IMR-90 (cell line): ENCODE data around the gene NEO1. TPM values are rescaled to one million over a fixed set of nuclear protein-coding genes. Genes with fewer than 3 reads are reported as not detected.

Source experiments
- ATAC-seq: fragments of 200-7000 bp; cut with Tn5 transposase; 2 replicates; pipeline ENCODE4 v1.9.1; 2020; ENCODE audit warnings: low read depth, mild to moderate bottlenecking, moderate library complexity
- BruUV-seq: library from RNA; stranded (reverse); fragments of 400-500 nt; replicated peaks from 2 replicates; lab custom pipeline; 2021; lab: Mats Ljungman, UMichigan
- CTCF ChIA-PET: fragments of 300-600 bp; formaldehyde crosslinking; extraction: SDS; loops from one replicate; lab custom pipeline; 2021; ENCODE audit warnings: antibody characterized with exemption; lab: Yijun Ruan, JAX
- POLR2A ChIA-PET: fragments of 300-600 bp; sonication (Branson Sonifier 250); formaldehyde crosslinking; loops from one replicate; lab custom pipeline; 2022; ENCODE audit warnings: antibody characterized with exemption; ENCODE audit not compliant: unreplicated experiment; lab: Charles Lee
- DNase-seq: peaks from one replicate; pipeline ENCODE4 v3.0.0; 2013
- H2AFZ ChIP-seq: replicated peaks from 2 replicates; pipeline ENCODE3; 2013; ENCODE audit warnings: low read length, mild to moderate bottlenecking; ENCODE audit not compliant: poor library complexity
- H2AK5ac ChIP-seq: 2 replicates; pipeline ENCODE4 v1.6.1; 2013; ENCODE audit warnings: low read depth, low read length, inconsistent platforms
- H2AK9ac ChIP-seq: replicated peaks from 2 replicates; pipeline ENCODE3; 2013; ENCODE audit warnings: mild to moderate bottlenecking, low read depth, low read length, moderate library complexity; ENCODE audit not compliant: poor library complexity
- H2BK120ac ChIP-seq: 2 replicates; pipeline ENCODE4 v1.6.1; 2013; ENCODE audit warnings: low read depth, low read length, inconsistent platforms
- H2BK15ac ChIP-seq: 3 replicates; pipeline ENCODE4 v1.6.1; 2013; ENCODE audit warnings: low read depth, low read length, inconsistent platforms
- H2BK20ac ChIP-seq: 2 replicates; pipeline ENCODE4 v1.6.1; 2013; ENCODE audit warnings: low read depth, mild to moderate bottlenecking, inconsistent platforms, low read length, moderate library complexity
- H2BK5ac ChIP-seq: 2 replicates; pipeline ENCODE4 v1.6.1; 2013; ENCODE audit warnings: mild to moderate bottlenecking, low read depth, low read length, inconsistent platforms; ENCODE audit not compliant: poor library complexity, severe bottlenecking
- H3K14ac ChIP-seq: replicated peaks from 2 replicates; pipeline ENCODE4 v1.6.1; 2013; ENCODE audit warnings: low read depth, low read length, inconsistent platforms
- H3K18ac ChIP-seq: 2 replicates; pipeline ENCODE4 v1.6.1; 2013; ENCODE audit warnings: low read depth, low read length, control low read depth
- H3K23ac ChIP-seq: 2 replicates; pipeline ENCODE4 v1.6.1; 2013; ENCODE audit warnings: low read depth, low read length, inconsistent platforms
- H3K27ac ChIP-seq: 2 replicates; pipeline ENCODE4 v1.5.1; 2013; ENCODE audit warnings: mild to moderate bottlenecking, control low read depth, low read length; ENCODE audit not compliant: insufficient read depth
- H3K27me3 ChIP-seq: 2 replicates; pipeline ENCODE4 v1.6.1; 2013; ENCODE audit warnings: low read length; ENCODE audit not compliant: control insufficient read depth, insufficient read depth
- H3K36me3 ChIP-seq: 2 replicates; pipeline ENCODE4 v1.6.1; 2013; ENCODE audit warnings: low read length, mixed read lengths; ENCODE audit not compliant: control insufficient read depth, insufficient read depth
- H3K4ac ChIP-seq: 2 replicates; pipeline ENCODE4 v1.6.1; 2013; ENCODE audit warnings: low read depth, low read length, inconsistent platforms
- H3K4me1 ChIP-seq: 2 replicates; pipeline ENCODE4 v1.6.1; 2013; ENCODE audit warnings: low read length, mixed read lengths; ENCODE audit not compliant: control insufficient read depth, insufficient read depth
- H3K4me2 ChIP-seq: 2 replicates; pipeline ENCODE4 v1.6.1; 2013; ENCODE audit warnings: low read depth, mild to moderate bottlenecking, control low read depth, low read length, moderate library complexity
- H3K4me3 ChIP-seq: 2 replicates; pipeline ENCODE4 v1.5.1; 2013; ENCODE audit warnings: low read depth, mild to moderate bottlenecking, control low read depth, low read length, moderate library complexity; ENCODE audit not compliant: insufficient read depth
- H3K56ac ChIP-seq: 2 replicates; pipeline ENCODE4 v1.6.1; 2013; ENCODE audit warnings: low read length, inconsistent platforms; ENCODE audit not compliant: insufficient read depth; ENCODE audit errors: extremely low read depth
- H3K79me1 ChIP-seq, 2 experiments: 2 replicates each; pipeline ENCODE4 v1.6.1; 2013; ENCODE audit warnings: low read length in 2 of 2, inconsistent platforms in 1 of 2, low read depth in 1 of 2
- H3K9ac ChIP-seq: 2 replicates; pipeline ENCODE4 v1.6.1; 2013; ENCODE audit warnings: low read depth, low read length, control low read depth
- H3K9me1 ChIP-seq: 2 replicates; pipeline ENCODE4 v1.6.1; 2013; ENCODE audit warnings: low read length, inconsistent platforms; ENCODE audit not compliant: insufficient read depth
- H3K9me3 ChIP-seq: 2 replicates; pipeline ENCODE4 v1.6.1; 2013; ENCODE audit warnings: low read length; ENCODE audit not compliant: control insufficient read depth, insufficient read depth
- H4K20me1 ChIP-seq: 2 replicates; pipeline ENCODE4 v1.6.1; 2013; ENCODE audit warnings: low read length, inconsistent platforms; ENCODE audit not compliant: insufficient read depth
- H4K5ac ChIP-seq: 2 replicates; pipeline ENCODE4 v1.6.1; 2013; ENCODE audit warnings: mild to moderate bottlenecking, low read depth, low read length, control low read depth
- H4K8ac ChIP-seq, 2 experiments: 2 replicates each; pipeline ENCODE4 v1.6.1; 2013; ENCODE audit warnings: low read depth in 2 of 2, low read length in 2 of 2, control low read depth in 1 of 2, inconsistent platforms in 1 of 2
- H4K91ac ChIP-seq: 2 replicates; pipeline ENCODE4 v1.6.1; 2013; ENCODE audit warnings: low read depth, low read length, inconsistent platforms; ENCODE audit not compliant: insufficient read depth
- NFE2L2 ChIP-seq: fragments of 150-350 bp; IDR thresholded peaks from 2 replicates; pipeline ENCODE4 v1.6.1; 2016; ENCODE audit warnings: low read depth, mild to moderate bottlenecking, low read length
- WGBS, 2 experiments: methylation state at CpG; one replicate each; pipeline versions ENCODE4 v1.1.5 to v1.1.7; 2013; ENCODE audit warnings: missing lambda C conversion rate in 2 of 2; ENCODE audit not compliant: insufficient read length in 1 of 2; ENCODE audit errors: extremely low coverage in 2 of 2; 5-methylcytosine and 5-hydroxymethylcytosine counted together
- dilution Hi-C: fragments of 300-500 bp; cut with HindIII; formaldehyde crosslinking; loops from one replicate; pipeline ENCODE4 v1.14.3; 2018; ENCODE audit warnings: low sequenced_read_pairs; ENCODE audit not compliant: unreplicated experiment
- in situ Hi-C: fragments of 300-500 bp; cut with MboI; formaldehyde crosslinking; loops from 3 replicates; pipeline ENCODE4 v1.14.3; 2019; ENCODE audit warnings: low sequenced_read_pairs, inconsistent platforms, mixed read lengths
- intact Hi-C: fragments of 100-400 bp; cut with micrococcal nuclease; formaldehyde crosslinking; loops from 2 replicates; pipeline ENCODE4 v1.10.0; 2022
- polyA plus RNA-seq, 3 experiments: library from polyadenylated mRNA; depleted of rRNA; stranded (reverse); fragments of >200 nt; gene quantifications; 2 replicates each; pipeline ENCODE4 v1.2.3, GENCODE V29; 2012; ENCODE audit warnings: low replicate concordance in 1 of 3
- total RNA-seq: library from RNA; depleted of rRNA; stranded (reverse); fragments of >200 nt; gene quantifications from 2 replicates; pipeline ENCODE4 v1.2.3, GENCODE V29; 2012

NEO1 gene
- total and polyA plus RNA-seq, 2 of the 4 experiments (the other 2 are of a cell fraction), result 16.3 to 18.5 TPM

GRCh38 chr15:73024168-73024567, 28.1 kb upstream of the NEO1 start:
- no peak overlapping the region for H3K27ac ChIP-seq
- peaks cover 9% of the 10 kb centered on the region for H3K9me1 ChIP-seq
- H2AFZ ChIP-seq, result no peak overlapping the region
- H3K9me3 ChIP-seq, result no peaks in the 10 kb centered on the region
- H4K91ac ChIP-seq, result no peak overlapping the region; the same call in 1 of the 2 replicates
- ATAC-seq, result no peak
- dilution Hi-C loops, result no loop called here
- H3K18ac ChIP-seq, result no peak overlapping the region
- WGBS, 2 experiments, result 100% methylated on average over 1 of the region's 4 CpGs; no CpG with 5 or more reads in 1 of the 2 experiments
- ChIA-PET CTCF (interaction anchor here (0.5 kb wide), 1 partner anchor 229 kb away, joined by 3 read pairs; no protein-coding TSS in a partner anchor), POLR2A (no interaction called here)
- DNase-seq, result no peak
- H2AK9ac ChIP-seq, result no peak overlapping the region
- H3K27me3 ChIP-seq, result peaks cover 5% of the 10 kb centered on the region
- no peak overlapping the region for H4K5ac ChIP-seq
- no peak overlapping the region for H2BK15ac ChIP-seq
- no peak overlapping the region for H3K56ac ChIP-seq
- no peak overlapping the region for H3K9ac ChIP-seq
- no peak overlapping the region for H2BK5ac ChIP-seq
- no peak overlapping the region for H2AK5ac ChIP-seq
- no peak overlapping the region for H2BK20ac ChIP-seq
- no peaks in the 10 kb centered on the region for H3K79me1 ChIP-seq
- peak overlapping the region; percentile 5; the same call in 1 of the 2 replicates for H3K4ac ChIP-seq
- no peaks in the 10 kb centered on the region for H4K20me1 ChIP-seq
- in situ Hi-C loops, result no loop called here
- no peaks in the 10 kb centered on the region for H3K36me3 ChIP-seq
- H3K4me1 ChIP-seq, result peaks cover 15% of the 10 kb centered on the region
- no peak overlapping the region for H3K4me2 ChIP-seq
- no TSS peak for BruUV-seq
- H3K4me3 ChIP-seq, result no peak overlapping the region
- H3K23ac ChIP-seq, result no peak overlapping the region
- TF ChIP-seq NFE2L2, result no peak
- no peak overlapping the region for H4K8ac ChIP-seq
- H2BK120ac ChIP-seq, result no peak overlapping the region
- intact Hi-C loops, result no loop called here
- H3K14ac ChIP-seq, result no peak overlapping the region
